ENCODE data around the gene WBP2NL.

DNA sequence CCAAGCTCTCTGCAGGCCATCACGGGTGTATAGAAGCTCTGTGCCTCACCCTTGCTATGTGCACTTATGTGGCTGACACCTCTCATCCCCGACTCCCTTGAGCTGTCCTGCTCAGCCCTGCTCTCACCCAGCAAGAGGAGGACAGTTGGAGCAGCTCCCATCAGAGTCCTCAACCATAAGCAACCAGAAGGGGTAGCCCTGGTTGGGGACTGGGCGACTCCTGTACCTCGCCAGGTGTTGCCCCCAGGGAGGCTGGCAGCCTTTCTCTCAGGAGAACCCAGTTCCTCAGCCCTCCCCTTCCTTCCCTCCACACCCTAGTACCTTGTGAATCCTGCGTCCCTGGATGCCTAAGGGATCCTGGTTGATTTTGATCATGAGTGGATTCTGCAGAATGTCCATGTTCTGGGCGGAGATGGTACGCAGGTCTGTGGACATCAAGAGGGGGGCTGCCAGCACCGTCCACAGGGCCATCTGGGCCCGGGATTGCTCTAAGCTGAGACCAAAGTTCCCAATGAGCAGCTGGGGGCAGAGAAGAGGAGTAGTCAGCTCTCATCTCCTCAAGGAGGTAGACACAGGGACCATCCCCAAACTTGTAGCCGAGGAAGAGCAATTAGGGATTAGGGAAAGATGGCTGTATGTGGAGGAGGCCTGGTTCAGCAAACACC, 64.0 kb downstream of the WBP2NL start:
- TF ChIP-seq, protein P1, sequence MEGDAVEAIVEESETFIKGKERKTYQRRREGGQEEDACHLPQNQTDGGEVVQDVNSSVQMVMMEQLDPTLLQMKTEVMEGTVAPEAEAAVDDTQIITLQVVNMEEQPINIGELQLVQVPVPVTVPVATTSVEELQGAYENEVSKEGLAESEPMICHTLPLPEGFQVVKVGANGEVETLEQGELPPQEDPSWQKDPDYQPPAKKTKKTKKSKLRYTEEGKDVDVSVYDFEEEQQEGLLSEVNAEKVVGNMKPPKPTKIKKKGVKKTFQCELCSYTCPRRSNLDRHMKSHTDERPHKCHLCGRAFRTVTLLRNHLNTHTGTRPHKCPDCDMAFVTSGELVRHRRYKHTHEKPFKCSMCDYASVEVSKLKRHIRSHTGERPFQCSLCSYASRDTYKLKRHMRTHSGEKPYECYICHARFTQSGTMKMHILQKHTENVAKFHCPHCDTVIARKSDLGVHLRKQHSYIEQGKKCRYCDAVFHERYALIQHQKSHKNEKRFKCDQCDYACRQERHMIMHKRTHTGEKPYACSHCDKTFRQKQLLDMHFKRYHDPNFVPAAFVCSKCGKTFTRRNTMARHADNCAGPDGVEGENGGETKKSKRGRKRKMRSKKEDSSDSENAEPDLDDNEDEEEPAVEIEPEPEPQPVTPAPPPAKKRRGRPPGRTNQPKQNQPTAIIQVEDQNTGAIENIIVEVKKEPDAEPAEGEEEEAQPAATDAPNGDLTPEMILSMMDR (conservative IDR thresholded peaks at IDR 0.05), result no peak
- TF ChIP-seq ZFX (IDR thresholded peaks at IDR 0.05), result no peak
